Endothelial cell of umbilical vein (primary cell): ENCODE results near the gene HSFX3. TPM values are rescaled to one million over a fixed set of nuclear protein-coding genes. Genes with fewer than 3 reads are reported as not detected.

Experiments used
- BruUV-seq: library from RNA; stranded (reverse); fragments of 400-500 nt; replicated peaks from 2 replicates; lab custom pipeline; 2021; lab: Mats Ljungman, UMichigan
- CTCF ChIA-PET: fragments of 300-600, 350-600 bp; sonication (Branson Sonifier 250); formaldehyde crosslinking; loops from one replicate; lab custom pipeline; 2021; ENCODE audit warnings: antibody characterized with exemption, inconsistent platforms; lab: Charles Lee
- POLR2A ChIA-PET: fragments of 300-600, 350-600 bp; sonication (Branson Sonifier 250); formaldehyde crosslinking; loops from one replicate; lab custom pipeline; 2021; ENCODE audit warnings: antibody characterized with exemption, inconsistent platforms; lab: Charles Lee
- DNase-seq: peaks from one replicate; pipeline ENCODE4 v3.0.0-alpha.2; 2011; ENCODE audit warnings: low read depth, low spot score
- FAIRE-seq: peaks from 2 replicates; lab custom pipeline; 2011; peaks lifted over from hg19 to GRCh38; lab: Jason Lieb, UNC
- H2AFZ ChIP-seq: 2 replicates; pipeline ENCODE4 v1.6.0; 2012; ENCODE audit warnings: low read depth, low read length, control low read depth, inconsistent platforms
- H3K27ac ChIP-seq: 2 replicates; pipeline ENCODE4 v1.5.1; 2011; ENCODE audit warnings: low read depth, mild to moderate bottlenecking, control low read depth, low read length, moderate library complexity; ENCODE audit not compliant: insufficient read depth
- H3K27me3 ChIP-seq, 2 experiments: 2 replicates each; pipeline versions ENCODE4 v1.6.0 to v1.6.1; 2011; ENCODE audit warnings: low read length in 2 of 2, mixed read lengths in 1 of 2; ENCODE audit not compliant: control insufficient read depth in 2 of 2, insufficient read depth in 2 of 2
- H3K36me3 ChIP-seq, 2 experiments: 2 replicates in 1 of 2; 3 replicates in 1 of 2; pipeline ENCODE4 v1.5.1; 2011; ENCODE audit warnings: low read length in 2 of 2, mild to moderate bottlenecking in 1 of 2, moderate library complexity in 1 of 2; ENCODE audit not compliant: control insufficient read depth in 2 of 2, insufficient read depth in 2 of 2; ENCODE audit errors: extremely low read depth in 1 of 2
- H3K4me1 ChIP-seq: 3 replicates; pipeline ENCODE4 v1.5.1; 2011; ENCODE audit warnings: mild to moderate bottlenecking, low read length; ENCODE audit not compliant: control insufficient read depth, insufficient read depth; ENCODE audit errors: extremely low read depth
- H3K4me2 ChIP-seq: 2 replicates; pipeline ENCODE4 v1.6.1; 2011; ENCODE audit warnings: low read length, control low read depth, mixed read lengths; ENCODE audit not compliant: insufficient read depth
- H3K4me3 ChIP-seq, 3 experiments: fragments of 200-600 bp in 1 of 3; sonication (generic), shearing (Covaris generic) in 1 of 3; replicated peaks in 1 of 3; 2 replicates each; pipeline ENCODE4 v1.5.1; 2011 to 2016; ENCODE audit warnings: control low read depth in 3 of 3, low read length in 3 of 3, mild to moderate bottlenecking in 2 of 3, inconsistent platforms in 1 of 3, low read depth in 1 of 3, moderate library complexity in 1 of 3; ENCODE audit not compliant: insufficient read depth in 1 of 3
- H3K79me2 ChIP-seq: 2 replicates; pipeline ENCODE4 v1.6.0; 2012; ENCODE audit warnings: low read length, inconsistent platforms; ENCODE audit not compliant: control insufficient read depth, insufficient read depth
- H3K9ac ChIP-seq: replicated peaks from 2 replicates; pipeline ENCODE3; 2011; ENCODE audit warnings: low read length, control low read depth; ENCODE audit not compliant: insufficient read depth; ENCODE audit errors: extremely low read depth
- H3K9me1 ChIP-seq: replicated peaks from 3 replicates; pipeline ENCODE4 v1.6.0; 2011; ENCODE audit warnings: mild to moderate bottlenecking, low read length; ENCODE audit not compliant: control insufficient read depth, insufficient read depth; ENCODE audit errors: extremely low read depth
- H3K9me3 ChIP-seq: replicated peaks from 2 replicates; pipeline ENCODE4 v1.5.1; 2012; ENCODE audit warnings: low read length, inconsistent platforms; ENCODE audit not compliant: control insufficient read depth, insufficient read depth
- H4K20me1 ChIP-seq: replicated peaks from 2 replicates; pipeline ENCODE3; 2011; ENCODE audit warnings: mild to moderate bottlenecking, low read length; ENCODE audit not compliant: control insufficient read depth, insufficient read depth; ENCODE audit errors: extremely low read depth
- EZH2 ChIP-seq: IDR thresholded peaks from 2 replicates; pipeline ENCODE4 v1.6.1; 2012; ENCODE audit warnings: borderline replicate concordance, low read depth, mild to moderate bottlenecking, moderate library complexity, low read length, inconsistent platforms; ENCODE audit not compliant: severe bottlenecking
- FOS ChIP-seq: IDR thresholded peaks from 2 replicates; pipeline ENCODE4 v1.6.1; 2011; ENCODE audit warnings: mild to moderate bottlenecking, low read length, moderate library complexity, borderline replicate concordance; ENCODE audit not compliant: insufficient read depth
- GATA2 ChIP-seq: IDR thresholded peaks from 2 replicates; pipeline ENCODE4 v1.7.0; 2011; ENCODE audit warnings: low read depth, mild to moderate bottlenecking, moderate library complexity, mixed read lengths, low read length; ENCODE audit not compliant: insufficient read length, insufficient read depth
- JUN ChIP-seq: IDR thresholded peaks from 2 replicates; pipeline ENCODE4 v1.6.1; 2011; ENCODE audit warnings: borderline replicate concordance, low read depth; ENCODE audit not compliant: insufficient read length, insufficient read depth
- MYC ChIP-seq: IDR thresholded peaks from one replicate; pipeline ENCODE4 v1.6.1; 2011; ENCODE audit warnings: mild to moderate bottlenecking, low read depth, low read length
- POLR2A ChIP-seq: IDR thresholded peaks from 2 replicates; pipeline ENCODE4 v1.6.1; 2012; ENCODE audit warnings: low read depth, mild to moderate bottlenecking, control low read depth, low read length
- POLR2AphosphoS5 ChIP-seq: IDR thresholded peaks from 2 replicates; pipeline ENCODE4 v1.6.1; 2012; ENCODE audit warnings: low read depth, mild to moderate bottlenecking, control low read depth, low read length, moderate library complexity; ENCODE audit not compliant: insufficient read depth
- dilution Hi-C: fragments of 300-500 bp; cut with MboI; formaldehyde crosslinking; loops from one replicate; pipeline ENCODE4 v1.15.0; 2019; ENCODE audit warnings: low sequenced_read_pairs; ENCODE audit not compliant: extremely low pct_ligation_motif_present
- intact Hi-C: fragments of 100-400 bp; cut with micrococcal nuclease; formaldehyde crosslinking; loops from one replicate; pipeline ENCODE4 v1.10.0; 2022
- polyA plus RNA-seq, 4 experiments: library from polyadenylated mRNA; depleted of rRNA in 3 of 4; stranded (reverse) in 3 of 4; unstranded in 1 of 4; fragments of >200 nt; gene quantifications; 2 replicates each; pipeline versions ENCODE4 v1.2.1 to v1.2.3, GENCODE V29; 2011 to 2012; ENCODE audit warnings: missing spikeins in 1 of 4
- total RNA-seq: library from RNA; stranded (reverse); gene quantifications from 2 replicates; pipeline ENCODE4 v1.2.3, GENCODE V29; 2021
- TF ChIP-seq, protein P1 (sequence below): IDR thresholded peaks from 2 replicates; pipeline ENCODE4 v1.6.1; 2011; ENCODE audit not compliant: insufficient read depth, insufficient read length
- TF ChIP-seq, protein P2 (sequence below), 2 donors: IDR thresholded peaks; 1 replicate in 1 of 2; 2 replicates in 1 of 2; pipeline ENCODE4 v1.5.1; 2011; ENCODE audit warnings: low read length in 2 of 2, mild to moderate bottlenecking in 2 of 2, moderate library complexity in 2 of 2, control low read depth in 1 of 2, inconsistent platforms in 1 of 2, low read depth in 1 of 2; ENCODE audit not compliant: insufficient read depth in 1 of 2; ENCODE audit errors: extremely low read depth in 1 of 2

The HSFX3 gene
- total and polyA plus RNA-seq, 2 donors (not counting 3 experiments of a cell fraction or from before 2014, with no cell fraction given): not detected

DNA sequence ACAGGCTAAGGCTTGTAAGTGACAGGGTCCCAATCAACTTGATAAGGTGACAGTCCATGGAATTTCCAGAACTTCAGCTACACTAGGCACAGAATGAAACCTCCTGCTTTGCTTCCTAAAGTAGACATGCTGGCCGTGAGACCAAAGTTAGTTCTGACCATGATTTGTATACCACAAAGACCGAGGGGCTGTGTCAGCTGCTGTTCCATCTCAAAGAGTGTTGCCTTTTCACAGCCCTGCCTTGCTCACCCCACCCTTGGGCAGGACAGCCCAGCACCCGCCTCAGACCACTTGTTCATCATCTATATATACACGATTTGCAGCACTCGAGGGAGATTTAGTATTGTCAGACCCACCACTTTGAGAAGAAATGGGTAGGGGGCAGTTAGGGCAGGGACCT lies 50.0 kb downstream of the HSFX3 start:
- Histone ChIP-seq H3K27me3 (no peaks in the 10 kb centered on the region), H3K4me2 (no peak overlapping the region), H3K79me2 (peaks cover 6% of the 10 kb centered on the region), H4K20me1 (no peaks in the 10 kb centered on the region), H3K4me1 (peaks cover 14% of the 10 kb centered on the region), H3K9me3 (no peaks in the 10 kb centered on the region), H2AFZ (no peak overlapping the region), H3K9ac (no peak overlapping the region), H3K36me3 (peaks cover 10 to 11% of the 10 kb centered on the region in 2 experiments), H3K4me3 (no peak overlapping the region), H3K27ac (no peak overlapping the region), H3K9me1 (no peaks in the 10 kb centered on the region)
- FAIRE-seq: no peak
- intact Hi-C loops (loop anchor here (10.0 kb wide), 1 partner anchor 435 kb away; the partner anchor contains the start of gene EOLA2), dilution Hi-C loops (no loop called here)
- TF ChIP-seq FOS (no peak), JUN (no peak), POLR2A (no peak), GATA2 (no peak), MYC (no peak), EZH2 (no peak), POLR2AphosphoS5 (no peak)
- TF ChIP-seq, protein P1, sequence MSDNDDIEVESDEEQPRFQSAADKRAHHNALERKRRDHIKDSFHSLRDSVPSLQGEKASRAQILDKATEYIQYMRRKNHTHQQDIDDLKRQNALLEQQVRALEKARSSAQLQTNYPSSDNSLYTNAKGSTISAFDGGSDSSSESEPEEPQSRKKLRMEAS: no peak
- TF ChIP-seq, protein P2, sequence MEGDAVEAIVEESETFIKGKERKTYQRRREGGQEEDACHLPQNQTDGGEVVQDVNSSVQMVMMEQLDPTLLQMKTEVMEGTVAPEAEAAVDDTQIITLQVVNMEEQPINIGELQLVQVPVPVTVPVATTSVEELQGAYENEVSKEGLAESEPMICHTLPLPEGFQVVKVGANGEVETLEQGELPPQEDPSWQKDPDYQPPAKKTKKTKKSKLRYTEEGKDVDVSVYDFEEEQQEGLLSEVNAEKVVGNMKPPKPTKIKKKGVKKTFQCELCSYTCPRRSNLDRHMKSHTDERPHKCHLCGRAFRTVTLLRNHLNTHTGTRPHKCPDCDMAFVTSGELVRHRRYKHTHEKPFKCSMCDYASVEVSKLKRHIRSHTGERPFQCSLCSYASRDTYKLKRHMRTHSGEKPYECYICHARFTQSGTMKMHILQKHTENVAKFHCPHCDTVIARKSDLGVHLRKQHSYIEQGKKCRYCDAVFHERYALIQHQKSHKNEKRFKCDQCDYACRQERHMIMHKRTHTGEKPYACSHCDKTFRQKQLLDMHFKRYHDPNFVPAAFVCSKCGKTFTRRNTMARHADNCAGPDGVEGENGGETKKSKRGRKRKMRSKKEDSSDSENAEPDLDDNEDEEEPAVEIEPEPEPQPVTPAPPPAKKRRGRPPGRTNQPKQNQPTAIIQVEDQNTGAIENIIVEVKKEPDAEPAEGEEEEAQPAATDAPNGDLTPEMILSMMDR (IDR thresholded peaks at IDR 0.05; ENCODE audit: extremely low read depth in 1 of 2, insufficient read depth in 1 of 2, low read depth in 1 of 2, low read length in 2 of 2): no peak
- no peak for DNase-seq
- POLR2A ChIA-PET: no interaction called here
- BruUV-seq: no TSS peak
- CTCF ChIA-PET: no interaction called here
